Thyroid gland (tissue), 4 donors: Measurements from ENCODE around the gene MAPK7.

Source experiments
- CTCF ChIP-seq, 6 experiments: fragments of 200-600 bp in 3 of 6; fragments of 450-650 bp in 3 of 6; sonication (generic) in 3 of 6; IDR thresholded peaks; one replicate each; pipeline ENCODE4 v1.5.1; 2016 to 2019; ENCODE audit warnings: antibody characterized with exemption in 6 of 6, mild to moderate bottlenecking in 2 of 6, inconsistent platforms in 1 of 6, moderate library complexity in 1 of 6
- POLR2A ChIP-seq, 2 donors: fragments of 450-650 bp; IDR thresholded peaks; one replicate each; pipeline ENCODE4 v1.6.1; 2017; ENCODE audit warnings: antibody characterized with exemption in 2 of 2, mild to moderate bottlenecking in 2 of 2, moderate library complexity in 1 of 2

GRCh38 chr17:19415806-19416775 is 37.8 kb downstream of the MAPK7 start:
- TF ChIP-seq POLR2A (IDR thresholded peaks at IDR 0.05) (no peak), CTCF (IDR thresholded peaks at IDR 0.05) (no peak)
